GM23338 (cell line): ENCODE results near the gene HOXD8. TPM values are rescaled to one million over a fixed set of nuclear protein-coding genes. Genes with fewer than 3 reads are reported as not detected.

Experiments
- ATAC-seq: fragments of 200-7000 bp; cut with Tn5 transposase; 3 replicates; pipeline ENCODE4 v1.9.1; 2020
- DNase-seq: peaks from one replicate; pipeline ENCODE4 v3.0.0-alpha.2; 2015; ENCODE audit warnings: low spot score
- H2AFZ ChIP-seq: fragments of 200-600 bp; sonication (generic); 2 replicates; pipeline ENCODE4 v1.8.0; 2016; ENCODE audit warnings: antibody characterized with exemption, mild to moderate bottlenecking, moderate library complexity
- H3F3A ChIP-seq: fragments of 200-600 bp; sonication (generic); replicated peaks from 2 replicates; pipeline ENCODE4 v1.8.0; 2017; ENCODE audit warnings: antibody characterized with exemption, mixed run types, low read depth
- H3K27ac ChIP-seq: fragments of 200-600 bp; sonication (generic); 2 replicates; pipeline ENCODE4 v1.6.1; 2016; ENCODE audit warnings: low read depth
- H3K27me3 ChIP-seq: fragments of 200-600 bp; sonication (generic); 2 replicates; pipeline ENCODE4 v1.8.0; 2016; ENCODE audit warnings: mild to moderate bottlenecking, mixed run types, moderate library complexity; ENCODE audit not compliant: insufficient read depth
- H3K36me3 ChIP-seq: fragments of 200-600 bp; sonication (generic); 2 replicates; pipeline ENCODE4 v1.8.0; 2016; ENCODE audit warnings: mild to moderate bottlenecking; ENCODE audit not compliant: insufficient read depth
- H3K4me1 ChIP-seq: fragments of 200-600 bp; sonication (generic); 2 replicates; pipeline ENCODE4 v1.8.0; 2016; ENCODE audit warnings: mild to moderate bottlenecking, moderate library complexity; ENCODE audit not compliant: insufficient read depth
- H3K4me2 ChIP-seq: fragments of 200-600 bp; sonication (generic); 2 replicates; pipeline ENCODE4 v1.7.1; 2017; ENCODE audit warnings: mixed run types
- H3K4me3 ChIP-seq: fragments of 200-600 bp; sonication (generic); 2 replicates; pipeline ENCODE4 v1.6.1; 2016; ENCODE audit warnings: mixed run types
- H3K79me2 ChIP-seq: fragments of 200-600 bp; sonication (generic); replicated peaks from 2 replicates; pipeline ENCODE4 v1.8.0; 2017; ENCODE audit warnings: mild to moderate bottlenecking; ENCODE audit not compliant: insufficient read depth
- H3K9me2 ChIP-seq: fragments of 200-600 bp; sonication (generic); 2 replicates; pipeline ENCODE4 v1.8.0; 2017; ENCODE audit not compliant: insufficient read depth
- H4K20me1 ChIP-seq: fragments of 200-600 bp; sonication (generic); replicated peaks from 2 replicates; pipeline ENCODE4 v1.8.0; 2017; ENCODE audit warnings: mild to moderate bottlenecking; ENCODE audit not compliant: insufficient read depth
- H3K27ac Mint-ChIP-seq: 2 replicates; pipeline ENCODE4 v1.8.0; 2020; ENCODE audit warnings: inconsistent platforms, mild to moderate bottlenecking, moderate library complexity, mixed read lengths
- H3K27me3 Mint-ChIP-seq: 3 replicates; pipeline ENCODE4 v1.8.0; 2022; ENCODE audit warnings: low read depth, mild to moderate bottlenecking, moderate library complexity, mixed read lengths, inconsistent platforms; ENCODE audit not compliant: insufficient read depth, poor library complexity
- H3K36me3 Mint-ChIP-seq: 3 replicates; pipeline ENCODE4 v1.8.0; 2021; ENCODE audit warnings: low read depth, mild to moderate bottlenecking, inconsistent platforms, moderate library complexity, mixed read lengths
- H3K4me1 Mint-ChIP-seq: 3 replicates; pipeline ENCODE4 v1.8.0; 2020; ENCODE audit warnings: mild to moderate bottlenecking, inconsistent platforms, mixed read lengths
- H3K4me3 Mint-ChIP-seq: 3 replicates; pipeline ENCODE4 v1.8.0; 2021; ENCODE audit warnings: moderate library complexity, mild to moderate bottlenecking, inconsistent platforms, mixed read lengths
- H3K9me3 Mint-ChIP-seq: 3 replicates; pipeline ENCODE4 v1.8.0; 2020; ENCODE audit warnings: moderate library complexity, mild to moderate bottlenecking, inconsistent platforms, mixed read lengths
- EZH2 ChIP-seq: fragments of 200-600 bp; sonication (generic); IDR thresholded peaks from one replicate; pipeline ENCODE4 v1.8.0; 2017; ENCODE audit warnings: antibody characterized with exemption, mild to moderate bottlenecking, low read depth; ENCODE audit not compliant: unreplicated experiment
- POLR2AphosphoS5 ChIP-seq: IDR thresholded peaks from 2 replicates; pipeline ENCODE4 v1.6.1; 2016; ENCODE audit warnings: antibody characterized with exemption, low read depth
- REST ChIP-seq: IDR thresholded peaks from one replicate; pipeline ENCODE4 v1.6.1; 2018; ENCODE audit warnings: antibody characterized with exemption; ENCODE audit not compliant: unreplicated experiment
- ZNF114 ChIP-seq: fragments of 250-450 bp; sonication (Bioruptor Pico); IDR thresholded peaks from 2 replicates; pipeline ENCODE4 v1.5.0; 2020; ENCODE audit warnings: mild to moderate bottlenecking, moderate library complexity
- polyA plus RNA-seq: library from polyadenylated mRNA; unstranded; fragments of >200 nt; fragmentation: Nextera tagmentation; extraction: Ambion mirVana; gene quantifications from 2 replicates; pipeline ENCODE4 v1.2.1, GENCODE V29; 2016
- total RNA-seq: library from RNA; depleted of rRNA; stranded (reverse); fragments of >200 nt; shearing (Covaris generic); gene quantifications from 2 replicates; pipeline ENCODE4 v1.2.3, GENCODE V29; 2014
- TF ChIP-seq, protein P1 (sequence below), 2 experiments: fragments of 200-600 bp in 1 of 2; sonication (generic) in 1 of 2; conservative IDR thresholded peaks; 2 replicates each; pipeline versions ENCODE4 v1.5.1 to v1.6.1; 2016 to 2017; ENCODE audit warnings: antibody characterized with exemption in 2 of 2, low read depth in 2 of 2, mild to moderate bottlenecking in 2 of 2, moderate library complexity in 1 of 2
- TF ChIP-seq, protein P2 (sequence below): fragments of 250-450 bp; sonication (Bioruptor Pico); IDR thresholded peaks from 2 replicates; pipeline ENCODE4 v1.5.0; 2020; ENCODE audit warnings: mild to moderate bottlenecking, moderate library complexity

Gene HOXD8
- total and polyA plus RNA-seq, 2 experiments from 2014 or later: not detected

GRCh38 chr2:176114930-176115625 is 14.4 kb upstream of the HOXD8 start:
- no peak overlapping the region for H3K27ac Mint-ChIP-seq
- peaks cover 8% of the 10 kb centered on the region; the same call in 2 of the 3 replicates for H3K36me3 Mint-ChIP-seq
- H3K4me2 ChIP-seq: 0 out of 2 replicates have a peak overlapping the region, but pooled peaks have one; percentile 18
- H3F3A ChIP-seq: peaks cover 44% of the 10 kb centered on the region
- peaks cover 14% of the 10 kb centered on the region for H3K9me3 Mint-ChIP-seq
- DNase-seq (no peak), ATAC-seq (peak; percentile 5; the same call in 2 of the 3 replicates)
- no peak overlapping the region for H3K4me3 ChIP-seq
- H3K4me1 Mint-ChIP-seq: peaks cover 13% of the 10 kb centered on the region
- H3K4me1 ChIP-seq: peaks cover 34% of the 10 kb centered on the region
- no peaks in the 10 kb centered on the region for H3K79me2 ChIP-seq
- no peaks in the 10 kb centered on the region for H3K36me3 ChIP-seq
- H3K27ac ChIP-seq: no peak overlapping the region
- no peak overlapping the region for H2AFZ ChIP-seq
- peaks cover 100% of the 10 kb centered on the region for H3K27me3 Mint-ChIP-seq
- H3K9me2 ChIP-seq: no peaks in the 10 kb centered on the region
- TF ChIP-seq EZH2 (peak; percentile 81), POLR2AphosphoS5 (no peak)
- peaks cover 29% of the 10 kb centered on the region for H4K20me1 ChIP-seq
- no peak overlapping the region for H3K4me3 Mint-ChIP-seq
- peaks cover 100% of the 10 kb centered on the region for H3K27me3 ChIP-seq

DNA sequence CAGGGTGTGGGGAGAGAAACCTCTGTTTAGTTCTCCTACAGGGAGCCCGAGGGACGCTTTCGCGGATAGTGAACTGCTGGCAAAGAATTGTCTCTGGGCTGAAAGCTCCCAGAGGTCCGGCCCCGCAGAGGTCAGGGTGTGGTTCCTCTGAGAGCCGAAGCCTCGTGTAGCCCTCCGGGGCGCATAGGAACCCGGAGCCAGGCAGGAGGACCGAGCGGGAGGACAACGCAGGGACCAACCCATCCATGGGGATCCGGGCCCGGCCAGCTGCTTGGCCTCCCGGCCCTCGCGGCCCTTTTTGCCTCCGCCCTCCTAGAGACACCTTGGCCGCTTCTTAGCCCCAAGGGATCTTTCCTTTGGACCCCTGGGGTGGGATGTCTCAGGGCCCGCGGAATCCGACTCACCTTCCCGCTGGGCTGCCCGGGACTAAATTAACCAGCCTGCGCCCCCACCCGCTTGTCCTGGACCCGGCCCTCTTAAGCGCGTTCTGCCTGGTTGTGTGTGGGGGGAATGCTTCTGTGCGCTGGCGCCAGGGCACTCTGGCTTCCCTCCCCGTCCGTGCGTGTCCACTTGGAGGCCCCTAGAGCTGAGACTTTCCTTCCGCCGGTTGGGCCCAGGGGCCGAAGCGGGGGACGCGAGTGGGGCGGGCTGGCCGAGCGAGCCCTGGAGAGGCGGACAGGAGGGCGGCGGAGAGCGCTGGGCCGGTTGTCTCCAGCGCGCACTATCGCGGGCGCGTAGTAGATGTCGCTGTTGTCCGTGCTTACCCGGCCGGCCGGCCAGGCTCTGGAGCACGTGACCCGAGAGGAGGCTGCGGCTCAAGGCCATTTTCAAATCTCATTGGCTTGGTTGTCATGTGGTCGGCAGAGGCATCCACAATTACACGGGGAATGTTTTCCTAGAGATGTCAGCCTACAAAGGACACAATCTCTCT is 13.4 kb upstream of the HOXD8 start, which contains the start of gene HOXD10:
TSS of gene HOXD10 (plus strand) at position 896 of the 931 bp plus-strand sequence. CDS start 56 bp downstream, outside the sequence.
- Histone ChIP-seq H3K36me3 (no peaks in the 10 kb centered on the region), H3K4me1 (peaks cover 43% of the 10 kb centered on the region), H3K27ac (no peak within 1 kb of the TSS), H3K4me2 (peak within 1 kb of the TSS; percentile 73), H3K27me3 (peaks cover 100% of the 10 kb centered on the region), H3F3A (peaks cover 50% of the 10 kb centered on the region), H4K20me1 (peaks cover 27% of the 10 kb centered on the region), H3K9me2 (no peaks in the 10 kb centered on the region), H2AFZ (no peak within 1 kb of the TSS), H3K79me2 (no peaks in the 10 kb centered on the region), H3K4me3 (peak within 1 kb of the TSS; percentile 45)
- H3K27ac Mint-ChIP-seq: no peak within 1 kb of the TSS
- DNase-seq: peak; percentile 92
- H3K36me3 Mint-ChIP-seq: peaks cover 8% of the 10 kb centered on the region; the same call in 2 of the 3 replicates
- H3K27me3 Mint-ChIP-seq: peaks cover 100% of the 10 kb centered on the region
- H3K4me1 Mint-ChIP-seq: peaks cover 13% of the 10 kb centered on the region
- ATAC-seq: peak; percentile 73
- H3K9me3 Mint-ChIP-seq: peaks cover 14% of the 10 kb centered on the region
- H3K4me3 Mint-ChIP-seq: peak within 1 kb of the TSS; percentile 61
- TF ChIP-seq REST (no peak), ZNF114 (no peak), EZH2 (peak; percentile 84), POLR2AphosphoS5 (no peak)
- TF ChIP-seq, protein P1, sequence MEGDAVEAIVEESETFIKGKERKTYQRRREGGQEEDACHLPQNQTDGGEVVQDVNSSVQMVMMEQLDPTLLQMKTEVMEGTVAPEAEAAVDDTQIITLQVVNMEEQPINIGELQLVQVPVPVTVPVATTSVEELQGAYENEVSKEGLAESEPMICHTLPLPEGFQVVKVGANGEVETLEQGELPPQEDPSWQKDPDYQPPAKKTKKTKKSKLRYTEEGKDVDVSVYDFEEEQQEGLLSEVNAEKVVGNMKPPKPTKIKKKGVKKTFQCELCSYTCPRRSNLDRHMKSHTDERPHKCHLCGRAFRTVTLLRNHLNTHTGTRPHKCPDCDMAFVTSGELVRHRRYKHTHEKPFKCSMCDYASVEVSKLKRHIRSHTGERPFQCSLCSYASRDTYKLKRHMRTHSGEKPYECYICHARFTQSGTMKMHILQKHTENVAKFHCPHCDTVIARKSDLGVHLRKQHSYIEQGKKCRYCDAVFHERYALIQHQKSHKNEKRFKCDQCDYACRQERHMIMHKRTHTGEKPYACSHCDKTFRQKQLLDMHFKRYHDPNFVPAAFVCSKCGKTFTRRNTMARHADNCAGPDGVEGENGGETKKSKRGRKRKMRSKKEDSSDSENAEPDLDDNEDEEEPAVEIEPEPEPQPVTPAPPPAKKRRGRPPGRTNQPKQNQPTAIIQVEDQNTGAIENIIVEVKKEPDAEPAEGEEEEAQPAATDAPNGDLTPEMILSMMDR (conservative IDR thresholded peaks at IDR 0.05; ENCODE audit: low read depth in 2 of 2): peak; percentile 41 to 66
- TF ChIP-seq, protein P2, sequence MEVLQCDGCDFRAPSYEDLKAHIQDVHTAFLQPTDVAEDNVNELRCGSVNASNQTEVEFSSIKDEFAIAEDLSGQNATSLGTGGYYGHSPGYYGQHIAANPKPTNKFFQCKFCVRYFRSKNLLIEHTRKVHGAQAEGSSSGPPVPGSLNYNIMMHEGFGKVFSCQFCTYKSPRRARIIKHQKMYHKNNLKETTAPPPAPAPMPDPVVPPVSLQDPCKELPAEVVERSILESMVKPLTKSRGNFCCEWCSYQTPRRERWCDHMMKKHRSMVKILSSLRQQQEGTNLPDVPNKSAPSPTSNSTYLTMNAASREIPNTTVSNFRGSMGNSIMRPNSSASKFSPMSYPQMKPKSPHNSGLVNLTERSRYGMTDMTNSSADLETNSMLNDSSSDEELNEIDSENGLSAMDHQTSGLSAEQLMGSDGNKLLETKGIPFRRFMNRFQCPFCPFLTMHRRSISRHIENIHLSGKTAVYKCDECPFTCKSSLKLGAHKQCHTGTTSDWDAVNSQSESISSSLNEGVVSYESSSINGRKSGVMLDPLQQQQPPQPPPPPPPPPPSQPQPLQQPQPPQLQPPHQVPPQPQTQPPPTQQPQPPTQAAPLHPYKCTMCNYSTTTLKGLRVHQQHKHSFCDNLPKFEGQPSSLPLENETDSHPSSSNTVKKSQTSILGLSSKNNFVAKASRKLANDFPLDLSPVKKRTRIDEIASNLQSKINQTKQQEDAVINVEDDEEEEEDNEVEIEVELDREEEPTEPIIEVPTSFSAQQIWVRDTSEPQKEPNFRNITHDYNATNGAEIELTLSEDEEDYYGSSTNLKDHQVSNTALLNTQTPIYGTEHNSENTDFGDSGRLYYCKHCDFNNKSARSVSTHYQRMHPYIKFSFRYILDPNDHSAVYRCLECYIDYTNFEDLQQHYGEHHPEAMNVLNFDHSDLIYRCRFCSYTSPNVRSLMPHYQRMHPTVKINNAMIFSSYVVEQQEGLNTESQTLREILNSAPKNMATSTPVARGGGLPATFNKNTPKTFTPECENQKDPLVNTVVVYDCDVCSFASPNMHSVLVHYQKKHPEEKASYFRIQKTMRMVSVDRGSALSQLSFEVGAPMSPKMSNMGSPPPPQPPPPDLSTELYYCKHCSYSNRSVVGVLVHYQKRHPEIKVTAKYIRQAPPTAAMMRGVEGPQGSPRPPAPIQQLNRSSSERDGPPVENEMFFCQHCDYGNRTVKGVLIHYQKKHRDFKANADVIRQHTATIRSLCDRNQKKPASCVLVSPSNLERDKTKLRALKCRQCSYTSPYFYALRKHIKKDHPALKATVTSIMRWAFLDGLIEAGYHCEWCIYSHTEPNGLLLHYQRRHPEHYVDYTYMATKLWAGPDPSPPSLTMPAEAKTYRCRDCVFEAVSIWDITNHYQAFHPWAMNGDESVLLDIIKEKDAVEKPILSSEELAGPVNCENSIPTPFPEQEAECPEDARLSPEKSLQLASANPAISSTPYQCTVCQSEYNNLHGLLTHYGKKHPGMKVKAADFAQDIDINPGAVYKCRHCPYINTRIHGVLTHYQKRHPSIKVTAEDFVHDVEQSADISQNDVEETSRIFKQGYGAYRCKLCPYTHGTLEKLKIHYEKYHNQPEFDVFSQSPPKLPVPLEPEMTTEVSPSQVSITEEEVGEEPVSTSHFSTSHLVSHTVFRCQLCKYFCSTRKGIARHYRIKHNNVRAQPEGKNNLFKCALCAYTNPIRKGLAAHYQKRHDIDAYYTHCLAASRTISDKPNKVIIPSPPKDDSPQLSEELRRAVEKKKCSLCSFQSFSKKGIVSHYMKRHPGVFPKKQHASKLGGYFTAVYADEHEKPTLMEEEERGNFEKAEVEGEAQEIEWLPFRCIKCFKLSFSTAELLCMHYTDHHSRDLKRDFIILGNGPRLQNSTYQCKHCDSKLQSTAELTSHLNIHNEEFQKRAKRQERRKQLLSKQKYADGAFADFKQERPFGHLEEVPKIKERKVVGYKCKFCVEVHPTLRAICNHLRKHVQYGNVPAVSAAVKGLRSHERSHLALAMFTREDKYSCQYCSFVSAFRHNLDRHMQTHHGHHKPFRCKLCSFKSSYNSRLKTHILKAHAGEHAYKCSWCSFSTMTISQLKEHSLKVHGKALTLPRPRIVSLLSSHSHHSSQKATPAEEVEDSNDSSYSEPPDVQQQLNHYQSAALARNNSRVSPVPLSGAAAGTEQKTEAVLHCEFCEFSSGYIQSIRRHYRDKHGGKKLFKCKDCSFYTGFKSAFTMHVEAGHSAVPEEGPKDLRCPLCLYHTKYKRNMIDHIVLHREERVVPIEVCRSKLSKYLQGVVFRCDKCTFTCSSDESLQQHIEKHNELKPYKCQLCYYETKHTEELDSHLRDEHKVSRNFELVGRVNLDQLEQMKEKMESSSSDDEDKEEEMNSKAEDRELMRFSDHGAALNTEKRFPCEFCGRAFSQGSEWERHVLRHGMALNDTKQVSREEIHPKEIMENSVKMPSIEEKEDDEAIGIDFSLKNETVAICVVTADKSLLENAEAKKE: no peak
